ENCODE results near the gene PKIG.
"Not testable (repeated sequence)": the region's sequence is repeated elsewhere in the genome, so short reads cannot be mapped to it uniquely, and the experiment has no call there.

Gene PKIG

DNA sequence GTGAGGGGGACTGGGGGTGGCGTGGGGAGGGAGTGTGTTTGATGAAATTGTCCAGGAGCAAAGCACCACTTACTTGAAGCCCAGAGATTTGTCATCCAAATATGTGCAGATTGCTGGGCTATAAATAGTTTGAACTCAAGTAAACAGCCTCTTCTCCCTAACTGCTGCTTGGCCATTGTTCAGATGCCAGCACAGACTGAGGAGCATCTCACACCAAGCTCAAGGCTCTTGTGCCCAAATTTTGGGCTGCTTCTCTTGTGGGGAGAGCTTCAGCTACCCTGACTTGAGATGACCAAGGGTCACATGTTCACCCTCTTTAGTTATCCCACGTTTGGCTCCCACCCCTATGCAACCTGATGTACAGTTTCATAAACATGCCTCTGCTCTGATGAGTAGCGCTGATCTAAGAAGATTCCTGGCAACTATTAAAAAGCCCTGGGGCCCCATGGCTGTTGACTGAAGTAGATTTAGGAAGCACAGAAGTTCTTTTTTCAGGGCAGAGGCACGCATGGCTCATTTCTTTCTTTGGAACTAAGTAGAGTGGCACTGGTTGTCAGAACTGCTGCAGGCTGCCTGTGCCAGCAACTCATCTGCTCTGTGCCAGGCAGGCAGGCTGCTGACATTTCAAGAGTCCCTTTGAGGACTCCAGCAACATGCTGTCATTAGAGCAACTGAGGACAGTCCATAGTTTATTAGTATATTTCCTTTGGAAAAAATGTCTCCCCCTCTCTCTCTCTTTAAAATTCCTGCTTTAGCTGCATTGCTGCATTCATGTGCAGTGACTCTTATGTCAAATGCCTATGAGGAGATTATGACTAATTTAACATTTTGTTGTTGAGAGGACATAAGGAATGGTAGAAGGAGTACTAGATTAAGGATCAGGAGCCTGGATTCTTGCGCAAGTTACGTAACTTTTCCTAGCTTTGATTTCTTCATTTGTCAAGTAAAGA lies 9.6 kb upstream of the PKIG start:
- peak; percentile 90 for DNase-seq (ENCODE audit: low spot score)

DNA sequence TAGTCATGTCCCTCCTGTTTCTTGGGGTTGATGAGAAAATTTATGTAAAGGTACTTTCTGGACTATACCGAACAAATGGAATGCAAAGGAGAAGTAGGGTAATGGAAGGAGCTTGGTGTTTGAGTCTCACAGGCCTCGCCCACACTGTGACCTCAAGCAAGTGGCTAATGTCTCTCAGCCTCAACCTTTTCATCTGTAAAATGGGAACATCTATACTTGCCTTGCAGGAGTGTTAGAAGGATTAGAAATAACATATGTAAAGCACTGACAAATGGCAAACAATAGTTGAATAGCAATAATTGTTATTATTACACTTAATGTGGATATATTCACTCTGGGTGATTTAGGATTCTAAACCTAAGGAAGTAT lies 8.9 kb upstream of the PKIG start:
- no peak for DNase-seq (ENCODE audit: low spot score)

DNA sequence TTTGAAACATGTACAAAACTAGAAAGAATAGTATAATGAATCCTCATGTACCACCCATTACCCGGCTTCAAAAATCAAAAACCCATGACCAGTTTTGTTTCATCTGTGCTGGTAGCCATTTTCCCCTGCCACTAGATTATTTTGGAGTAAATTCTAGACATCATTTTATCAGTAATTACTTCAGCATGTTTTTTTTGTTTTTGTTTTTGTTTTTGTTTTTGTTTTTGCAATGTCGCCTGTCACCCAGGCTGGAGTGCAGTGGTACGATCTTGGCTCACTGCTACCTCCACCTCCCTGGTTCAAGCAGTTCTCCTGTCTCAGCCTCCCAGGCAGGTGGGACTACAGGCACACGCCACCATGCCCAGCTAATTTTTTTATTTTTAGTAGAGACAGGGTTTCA lies 8.0 kb upstream of the PKIG start:
- no peak for DNase-seq (ENCODE audit: low spot score)

DNA sequence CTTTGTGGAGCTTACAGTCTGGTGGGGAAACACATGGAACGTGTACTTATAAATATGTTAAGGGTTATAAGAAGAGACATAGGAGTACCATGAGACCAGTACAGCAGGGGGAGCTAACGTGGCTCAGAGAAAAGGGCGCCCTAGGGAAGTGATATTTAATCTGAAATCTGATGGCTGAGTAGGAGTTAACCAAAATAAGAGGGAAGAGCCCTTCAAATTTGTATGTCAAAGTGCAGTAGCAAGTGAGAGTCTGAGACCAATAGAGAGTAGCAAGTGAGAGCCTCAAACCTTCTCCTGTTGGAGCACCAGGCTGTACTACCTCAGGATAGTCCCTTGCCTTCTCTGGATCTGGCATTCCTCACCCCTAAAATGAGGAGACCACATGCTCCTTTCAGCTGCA lies 6.1 kb upstream of the PKIG start:
- DNase-seq (ENCODE audit: low spot score): no peak

DNA sequence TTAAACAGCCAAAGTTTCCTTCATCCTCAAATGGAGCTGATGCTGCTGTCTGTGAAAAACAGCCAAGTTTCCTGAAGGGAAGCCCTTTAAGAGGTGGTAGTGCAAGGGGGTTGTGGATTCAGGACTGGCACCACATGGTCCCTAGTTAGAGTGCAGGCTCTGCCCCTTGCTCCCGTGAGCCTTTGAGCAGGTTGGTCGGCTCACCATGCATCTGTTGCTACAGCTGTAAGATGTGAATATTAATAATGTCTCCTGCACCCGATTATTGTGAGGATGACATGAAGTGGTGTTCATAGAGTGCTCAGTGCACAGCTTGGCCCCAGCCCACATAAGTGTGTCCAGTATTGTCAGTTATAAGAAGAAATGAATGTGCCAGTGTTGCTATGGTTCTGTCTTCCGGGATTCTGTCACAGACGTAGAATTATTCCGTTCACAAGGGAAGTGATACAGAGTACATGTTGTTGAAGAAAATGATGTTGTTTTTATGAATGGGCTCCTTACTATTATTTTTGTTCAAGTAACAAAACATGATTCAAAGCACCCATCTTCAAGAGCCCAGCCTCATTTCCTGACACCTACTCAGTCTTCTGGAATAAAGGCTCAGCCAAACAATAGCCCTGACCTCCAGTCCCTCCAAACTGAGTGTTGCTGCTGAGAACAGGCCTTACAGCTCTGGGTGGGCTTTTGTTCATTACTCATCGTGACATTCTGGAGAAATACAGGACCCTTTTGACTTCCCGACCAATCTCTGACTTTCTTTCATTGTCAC lies 2.9 kb upstream of the PKIG start:
- DNase-seq (ENCODE audit: low spot score): no peak

DNA sequence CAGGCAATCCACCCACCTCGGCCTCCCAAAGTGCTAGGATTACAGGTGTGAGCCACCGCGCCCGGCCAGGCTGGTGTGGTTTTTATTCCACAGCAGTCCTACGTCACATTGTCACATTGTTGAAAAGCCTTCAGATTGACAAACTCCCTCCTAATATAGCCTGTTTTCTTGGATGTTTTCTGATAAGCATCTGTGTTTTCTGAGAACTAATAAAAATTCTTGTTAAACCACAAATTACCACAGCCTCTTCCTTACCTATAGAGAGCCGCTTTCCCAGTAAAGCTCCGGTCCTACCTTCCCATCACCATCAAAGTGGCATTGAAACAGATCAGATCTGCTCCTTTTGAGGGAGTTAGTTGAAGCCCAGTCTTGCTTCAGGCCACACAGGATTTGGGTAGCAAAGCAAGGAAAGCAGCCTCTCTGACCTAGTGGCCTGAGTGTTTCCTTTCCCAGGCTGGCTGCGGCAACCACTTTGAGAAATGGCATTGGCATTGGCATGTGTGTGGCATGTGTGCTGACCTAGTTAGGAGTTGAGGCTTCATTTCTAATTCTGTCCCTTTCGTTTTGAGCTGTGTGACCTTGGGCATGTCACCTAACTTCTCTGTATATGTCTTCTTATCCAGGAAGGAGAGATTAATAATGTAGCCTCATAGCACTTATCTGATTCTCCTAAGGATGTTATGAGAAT lies 1.7 kb upstream of the PKIG start:
- DNase-seq (ENCODE audit: low spot score): no peak

DNA sequence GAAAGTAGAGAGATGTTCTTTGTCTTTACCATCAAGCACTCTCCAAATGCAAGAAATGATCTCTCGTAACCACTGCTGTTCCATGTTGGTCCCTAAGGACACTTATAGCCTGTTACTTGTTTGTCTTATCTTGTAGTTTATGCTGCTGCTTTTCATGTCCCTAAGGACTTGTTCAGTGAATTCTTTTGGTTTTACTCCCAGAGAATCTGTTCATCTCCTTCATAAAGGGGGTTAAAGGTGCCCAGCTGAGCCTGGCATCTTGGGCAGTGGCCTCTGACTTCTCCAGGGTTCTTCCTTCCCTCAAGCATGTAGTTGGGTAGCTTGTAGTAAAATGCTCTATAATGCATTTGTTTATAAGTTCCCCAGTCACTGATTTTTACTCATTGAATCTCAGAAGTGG lies 864 bp upstream of the PKIG start:
- no peak for DNase-seq (ENCODE audit: low spot score)

DNA sequence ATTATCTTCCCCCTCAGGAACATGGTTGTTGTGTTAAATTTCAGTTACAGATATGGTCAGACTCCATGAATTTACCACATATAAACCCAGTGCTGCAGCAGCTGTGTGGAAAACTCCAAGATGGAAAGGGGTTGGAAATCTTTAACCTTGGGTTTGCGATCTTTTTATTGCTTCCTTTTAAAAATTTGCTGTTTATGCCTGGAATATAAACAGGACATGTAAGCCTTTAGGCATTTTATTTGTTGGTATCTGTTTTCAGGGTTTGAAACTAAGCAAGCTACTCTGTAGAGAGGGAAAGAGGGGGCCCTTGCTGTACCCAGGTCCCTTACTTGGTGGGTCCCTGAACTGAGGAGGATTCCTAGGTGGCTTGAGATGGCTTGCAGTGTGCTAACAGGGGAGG lies 778 bp downstream of the PKIG start:
- DNase-seq (ENCODE audit: low spot score): no peak

DNA sequence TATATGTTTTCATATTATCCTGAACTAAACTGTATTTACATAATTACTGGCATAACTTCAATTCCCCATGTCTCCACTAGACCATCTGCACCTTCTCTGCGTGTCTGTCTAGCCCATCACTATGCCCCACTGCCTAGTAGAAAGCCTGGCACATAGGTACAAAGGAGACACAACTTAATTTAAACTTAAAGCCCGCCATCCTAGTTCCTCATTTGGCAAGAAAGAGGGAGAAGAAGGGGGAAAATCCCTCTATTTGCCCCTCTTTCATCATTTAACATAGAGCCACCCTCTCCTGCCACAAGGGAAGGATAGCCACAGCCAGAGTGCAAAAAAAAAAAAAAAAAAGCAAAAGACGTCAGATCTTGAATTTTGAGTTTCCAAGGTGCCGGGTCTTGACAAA lies 1.8 kb downstream of the PKIG start:
- no peak for DNase-seq (ENCODE audit: low spot score)

DNA sequence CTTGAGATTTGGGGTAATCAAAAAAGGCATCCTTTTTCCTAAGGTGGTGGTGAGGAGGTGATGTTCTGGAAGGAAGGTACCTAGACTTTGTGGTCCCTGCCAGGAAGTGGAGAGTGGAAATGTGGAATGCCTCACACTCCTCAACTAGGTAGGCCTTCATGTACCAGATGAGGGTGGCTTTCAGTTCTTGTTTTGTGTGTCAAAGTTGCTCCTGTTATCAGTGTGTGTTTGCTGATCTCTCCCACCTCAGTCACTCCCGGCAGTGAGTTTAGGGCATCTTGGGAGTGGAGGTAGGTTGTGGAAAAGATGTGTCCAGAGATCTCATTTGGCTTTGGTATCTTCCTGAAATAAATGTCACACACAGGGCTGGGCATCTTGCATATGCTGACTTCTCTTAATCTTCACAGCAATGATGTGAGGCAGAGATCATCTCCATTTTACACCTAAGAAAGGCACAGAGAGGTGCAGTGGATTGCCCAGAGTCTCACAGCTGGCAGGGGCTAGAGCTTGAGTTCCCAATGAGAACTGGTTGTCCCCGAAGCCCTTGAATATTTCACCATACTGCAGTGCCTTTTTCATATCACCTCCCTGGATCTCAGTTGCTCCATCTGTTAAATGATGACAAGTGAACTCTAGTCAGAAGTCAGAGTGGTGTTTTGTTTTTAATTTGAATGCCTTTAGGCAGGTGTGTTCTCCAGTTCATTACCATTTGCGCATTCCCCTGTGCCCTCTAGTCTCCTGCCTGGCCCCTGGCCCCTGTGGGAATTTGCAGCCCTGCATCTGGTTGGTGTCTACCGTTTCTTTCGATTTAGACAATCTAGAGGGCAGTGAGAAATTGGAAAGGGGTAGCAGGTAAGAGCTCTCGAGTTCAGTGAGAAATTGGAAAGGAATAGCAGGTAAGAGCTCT lies 2.9 kb downstream of the PKIG start:
- no peak for DNase-seq (ENCODE audit: low spot score)

DNA sequence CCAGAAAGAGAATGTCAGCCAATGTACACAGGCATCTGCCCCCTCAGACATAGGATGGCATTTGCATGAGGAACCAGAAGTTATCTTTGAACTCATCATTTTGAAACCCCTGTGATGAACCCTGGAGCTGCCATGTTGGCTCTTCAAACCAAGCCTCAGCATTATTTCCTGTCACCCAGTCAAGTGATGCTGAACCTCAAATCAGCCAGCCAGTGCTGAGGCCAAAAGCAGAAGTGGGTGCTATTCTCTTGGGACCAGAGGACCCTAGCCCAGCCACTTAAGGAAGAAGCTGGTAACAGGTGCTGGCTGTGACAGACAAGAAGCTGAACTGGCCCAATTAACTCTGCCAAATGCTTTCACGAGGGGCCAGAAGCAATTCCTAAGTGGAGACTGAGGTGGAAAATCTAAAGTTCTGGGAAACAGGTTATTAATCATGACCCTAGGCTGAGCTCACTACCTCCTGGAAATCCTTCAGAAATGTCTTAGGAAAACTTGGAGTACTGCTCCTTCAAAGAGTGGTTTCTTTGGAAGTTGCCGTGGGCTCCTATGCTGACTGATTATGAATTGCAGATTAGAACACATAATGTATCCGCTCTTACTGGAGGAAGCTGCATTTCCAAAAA lies 4.0 kb downstream of the PKIG start:
- DNase-seq (ENCODE audit: low spot score): no peak

DNA sequence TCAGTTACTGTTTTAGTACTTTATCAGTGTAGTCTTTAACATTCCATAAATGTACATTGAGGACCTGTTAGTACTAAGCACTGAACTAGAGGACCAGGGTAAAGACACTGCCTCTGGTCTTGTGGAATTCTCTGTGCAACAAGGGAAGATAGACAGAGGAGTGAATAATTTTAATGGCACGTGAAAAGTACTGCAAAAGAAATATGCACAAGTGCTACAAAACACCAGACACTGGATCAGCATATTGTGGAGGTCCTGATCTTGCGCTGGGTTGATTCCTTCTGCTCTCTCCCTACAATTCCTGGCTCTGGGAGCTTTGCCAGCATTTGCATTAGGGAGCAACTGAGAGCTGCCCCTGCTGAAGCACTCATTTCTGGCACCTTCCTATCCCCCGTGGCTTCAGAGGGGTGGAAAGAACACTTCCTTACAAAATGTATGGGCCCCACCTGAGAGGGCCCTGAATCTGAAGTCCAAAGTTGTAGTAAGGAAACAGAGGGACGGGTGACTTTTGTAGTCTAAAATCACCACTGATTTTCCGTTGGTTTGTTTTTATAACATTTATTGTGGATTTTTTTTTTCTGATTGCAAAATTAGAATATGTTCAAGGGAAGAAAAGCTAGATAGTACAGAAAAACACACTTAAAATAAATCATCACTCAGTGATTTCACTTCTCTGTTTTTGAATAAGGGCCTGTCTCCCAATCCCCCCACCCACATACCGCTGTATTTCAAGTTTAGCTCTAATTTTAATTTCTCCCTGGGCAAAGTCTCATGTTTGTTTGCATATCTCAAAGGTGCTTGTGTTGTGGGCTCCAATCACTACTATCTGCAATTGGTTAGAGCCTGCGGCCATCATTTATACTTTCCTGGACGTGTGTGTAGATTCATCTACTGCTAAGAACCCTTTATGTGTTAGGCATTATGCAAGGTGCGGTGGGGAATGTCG lies 4.9 kb downstream of the PKIG start:
- DNase-seq (ENCODE audit: low spot score): no peak

DNA sequence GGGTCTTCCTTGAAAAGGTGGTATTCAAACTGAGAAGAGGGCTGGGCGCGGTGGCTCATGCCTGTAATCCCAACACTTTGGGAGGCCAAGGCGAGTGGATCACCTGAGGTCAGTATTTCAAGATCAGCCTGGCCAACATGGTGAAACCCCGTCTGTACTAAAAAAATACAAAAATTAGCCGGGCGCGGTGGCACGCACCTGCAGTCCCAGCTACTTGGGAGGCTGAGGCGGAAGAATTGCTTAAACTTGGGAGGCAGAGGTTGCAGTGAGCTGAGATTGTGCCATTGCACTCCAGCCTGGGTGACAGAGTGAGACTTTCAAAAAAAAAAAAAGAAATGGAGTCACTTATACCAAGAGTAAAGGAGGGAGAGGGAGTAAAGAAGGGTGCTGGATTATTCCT lies 5.9 kb downstream of the PKIG start:
- DNase-seq (ENCODE audit: low spot score): not testable (repeated sequence)

DNA sequence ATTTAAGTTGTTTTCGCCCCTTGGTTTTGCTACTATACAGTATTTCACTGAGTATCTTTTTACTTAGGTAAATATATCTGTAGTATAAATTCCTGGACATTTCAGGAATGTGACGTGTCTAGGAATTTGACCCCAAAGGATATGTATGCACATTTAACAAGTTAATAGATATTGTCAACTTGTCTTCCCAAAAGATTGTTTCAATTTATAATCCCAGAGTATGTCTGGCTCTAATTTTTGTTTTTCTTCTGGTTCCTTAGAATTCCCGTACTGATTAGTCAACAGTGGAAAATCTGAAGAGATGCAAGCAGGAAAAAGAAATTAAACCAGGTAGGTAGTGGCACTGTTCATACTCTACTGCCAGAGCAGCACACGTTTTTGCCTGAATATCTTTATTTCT lies 7.2 kb downstream of the PKIG start:
- DNase-seq (ENCODE audit: low spot score): no peak

DNA sequence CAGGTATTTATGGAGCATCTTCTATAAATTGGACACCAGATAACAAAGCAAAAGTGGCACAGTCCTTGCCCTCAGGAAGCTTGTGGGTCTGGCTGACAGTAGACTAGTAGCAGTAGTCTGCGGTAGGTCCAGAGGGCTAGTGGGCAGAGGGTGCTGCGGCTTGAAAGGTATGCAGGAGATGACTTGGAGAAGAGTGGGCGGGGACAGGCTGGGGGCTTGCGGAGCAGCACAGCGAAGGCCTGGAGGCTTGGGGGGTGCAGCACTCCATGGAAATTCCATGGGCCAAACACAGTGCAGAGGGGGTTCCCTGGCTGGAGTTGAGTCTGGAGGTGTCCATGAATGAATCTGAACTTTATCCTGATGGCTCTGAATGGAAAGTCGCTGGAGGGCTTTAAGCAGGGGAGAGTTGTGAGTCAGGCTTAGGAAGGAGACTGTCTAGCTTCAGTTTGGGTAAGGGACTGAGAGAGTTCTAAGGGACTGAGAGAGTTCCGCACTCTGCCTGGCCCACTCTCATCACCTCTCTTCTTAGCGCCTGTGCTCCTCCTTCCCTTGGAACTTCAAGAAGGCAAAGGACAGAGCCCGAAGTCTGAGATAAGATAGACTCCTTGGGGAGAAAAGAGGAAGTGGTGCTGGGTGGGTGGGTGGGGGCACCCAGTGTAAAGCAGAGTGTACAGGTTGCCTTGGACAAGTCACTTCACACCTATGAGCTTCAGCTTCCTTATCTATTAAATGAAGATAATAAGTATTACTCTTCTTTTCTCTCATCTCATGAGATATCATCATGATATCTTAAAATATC lies 8.8 kb downstream of the PKIG start:
- DNase-seq (ENCODE audit: low spot score): no peak

DNA sequence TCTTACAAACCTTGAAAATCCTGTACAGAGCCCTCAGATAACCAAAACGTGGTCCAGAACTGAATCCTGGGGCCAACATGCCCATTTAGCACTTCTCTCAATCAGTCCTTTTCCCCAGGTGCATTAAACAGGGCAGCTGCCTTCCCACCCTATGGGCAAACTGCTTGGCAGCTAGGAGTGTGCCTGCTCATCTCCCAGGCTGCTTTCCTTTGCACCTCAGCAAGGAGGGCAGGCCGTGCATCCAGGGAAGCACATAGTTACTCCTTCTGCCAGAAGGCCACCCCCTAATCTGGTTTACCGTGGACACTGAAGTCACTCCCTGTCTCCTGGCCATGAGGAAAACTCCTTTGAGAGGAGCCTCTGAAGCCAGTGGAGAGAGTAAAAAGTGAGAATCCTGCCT lies 10.0 kb downstream of the PKIG start:
- DNase-seq (ENCODE audit: low spot score): no peak

DNA sequence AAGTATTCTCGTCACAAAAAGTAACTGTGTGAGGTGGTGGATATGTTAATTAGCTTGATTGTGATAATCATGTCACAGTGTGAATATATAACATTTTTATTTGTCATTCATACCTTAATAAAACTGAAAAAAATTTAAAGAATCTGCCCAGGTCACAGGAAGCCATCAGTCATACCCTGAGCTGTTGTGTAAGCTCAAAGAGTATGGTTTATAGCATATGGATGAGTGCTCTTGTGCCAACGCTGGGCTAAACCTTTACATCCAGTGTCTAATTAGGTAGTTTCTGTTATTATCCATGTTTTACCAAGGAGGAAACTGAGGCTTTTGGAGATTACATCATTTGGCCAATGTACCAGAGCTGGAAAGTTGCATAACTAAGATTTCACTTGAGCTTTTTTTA lies 11.4 kb downstream of the PKIG start:
- no peak for DNase-seq (ENCODE audit: low spot score)

DNA sequence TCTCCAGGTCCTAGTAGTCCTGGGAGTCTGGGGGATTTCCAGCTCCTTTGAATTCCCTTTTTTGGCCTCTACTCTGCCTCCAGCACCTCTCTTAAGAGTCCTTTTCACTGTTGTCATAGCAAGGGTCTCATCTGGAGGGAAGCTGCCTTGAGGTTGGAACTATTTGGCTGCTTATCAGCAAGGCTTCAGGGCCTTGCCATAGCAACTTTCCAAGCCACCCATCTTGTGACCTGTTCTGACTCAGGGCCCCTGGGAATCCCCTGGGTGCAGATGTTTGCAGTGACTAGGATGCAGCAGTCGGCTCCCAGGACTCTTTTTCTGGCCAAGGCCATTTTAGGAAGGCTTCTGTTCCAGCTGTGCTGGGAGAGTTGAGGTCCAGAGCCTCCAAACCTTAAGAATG lies 12.4 kb downstream of the PKIG start:
- no peak for DNase-seq (ENCODE audit: low spot score)

DNA sequence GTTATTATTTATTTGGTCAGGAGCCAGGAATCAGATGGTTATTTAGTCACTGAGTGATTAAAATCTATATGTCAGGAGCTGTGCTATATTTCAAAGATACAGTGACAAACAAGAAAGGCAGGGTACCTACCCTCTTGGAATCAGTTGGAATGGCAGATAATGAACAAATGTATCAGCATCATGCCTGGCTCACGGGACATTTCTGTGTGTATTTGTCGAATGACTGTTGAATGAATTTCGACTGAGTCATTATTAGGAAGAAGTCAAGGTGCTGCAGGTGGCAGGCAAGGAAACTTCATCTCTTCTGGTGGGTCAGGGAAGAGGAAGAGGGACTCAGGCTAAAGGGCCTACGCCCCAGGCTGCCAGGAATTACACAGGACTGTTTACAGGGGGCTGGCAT lies 13.6 kb downstream of the PKIG start:
- no peak for DNase-seq (ENCODE audit: low spot score)

Measured in Ammon's horn (tissue), 1 donor.